GM18519 (cell line): ENCODE results near the gene ALOXE3.

ENCODE experiments used
- ATAC-seq: cut with Tn5 transposase; IDR thresholded peaks from one replicate; pipeline ENCODE4 v1.9.1; 2021; ENCODE audit warnings: mild to moderate bottlenecking, moderate library complexity; ENCODE audit not compliant: unreplicated experiment, low FRiP score

The ALOXE3 gene

GRCh38 chr17:8154608-8155155 is 36.4 kb upstream of the ALOXE3 start:
- no peak for ATAC-seq

GRCh38 chr17:8153957-8154607 is 35.8 kb upstream of the ALOXE3 start:
- no peak for ATAC-seq

GRCh38 chr17:8153525-8153956 is 35.2 kb upstream of the ALOXE3 start:
- no peak for ATAC-seq

- no peak for ATAC-seq
These were observed 34.7 kb upstream of the ALOXE3 start for GRCh38 chr17:8153031-8153451.

- ATAC-seq = no peak
These were observed 33.9 kb upstream of the ALOXE3 start, which contains the start of gene PER1 for GRCh38 chr17:8152112-8152775. Gene PER1 (minus strand): TSS chr17:8152404. CDS start chr17:8150706, 1,698 bp downstream.

- ATAC-seq = no peak
These were observed 33.4 kb upstream of the ALOXE3 start for GRCh38 chr17:8151641-8152111.

- ATAC-seq = no peak
These were observed 32.9 kb upstream of the ALOXE3 start for GRCh38 chr17:8151120-8151640.

GRCh38 chr17:8150194-8151119 is 32.1 kb upstream of the ALOXE3 start:
- no peak for ATAC-seq

GRCh38 chr17:8149419-8150193 is 31.3 kb upstream of the ALOXE3 start:
- ATAC-seq = no peak

- ATAC-seq = no peak
These were observed 30.2 kb upstream of the ALOXE3 start for GRCh38 chr17:8148560-8148959.

GRCh38 chr17:8147805-8148404 is 29.6 kb upstream of the ALOXE3 start:
- no peak for ATAC-seq

GRCh38 chr17:8147141-8147804 is 29.0 kb upstream of the ALOXE3 start:
- ATAC-seq = no peak

- no peak for ATAC-seq
These were observed 28.2 kb upstream of the ALOXE3 start for GRCh38 chr17:8146381-8147140.

- ATAC-seq = no peak
These were observed 27.5 kb upstream of the ALOXE3 start for GRCh38 chr17:8145811-8146210.

- no peak for ATAC-seq
These were observed 26.3 kb upstream of the ALOXE3 start for GRCh38 chr17:8144401-8145231.

GRCh38 chr17:8143581-8144400 is 25.5 kb upstream of the ALOXE3 start:
- no peak for ATAC-seq
